CD4-positive, alpha-beta T cell treated with Interleukin-2 at 100 ng/mL for 4 hours (primary cell): ENCODE results near the gene CFHR4.
"Not testable (repeated sequence)": the region's sequence is repeated elsewhere in the genome, so short reads cannot be mapped to it uniquely, and the experiment has no call there.

Source experiments
- DNase-seq: peaks from one replicate; pipeline ENCODE4 v3.0.0-alpha.2; 2020; ENCODE audit warnings: low spot score

Gene CFHR4

DNA sequence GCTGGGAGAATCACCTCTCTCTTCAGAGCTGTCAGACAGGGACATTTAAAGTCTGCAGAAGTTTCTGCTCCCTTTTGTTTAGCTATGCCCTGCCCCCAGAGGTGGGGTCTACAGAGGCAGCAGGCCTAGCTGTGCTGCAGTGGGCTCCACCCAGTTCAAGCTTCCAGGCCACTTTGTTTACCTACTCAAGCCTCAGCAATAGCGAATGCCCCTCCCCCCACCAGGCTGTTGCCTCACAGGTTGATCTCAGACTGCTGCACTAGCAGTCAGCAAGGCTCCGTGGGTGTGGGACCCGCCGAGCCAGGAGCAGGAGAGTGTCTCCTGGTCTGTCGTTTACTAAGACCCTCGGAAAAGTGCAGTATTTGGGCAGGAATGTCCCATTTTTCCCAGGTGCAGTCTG is 53.6 kb downstream of the CFHR4 start:
- DNase-seq: not testable (repeated sequence)

DNA sequence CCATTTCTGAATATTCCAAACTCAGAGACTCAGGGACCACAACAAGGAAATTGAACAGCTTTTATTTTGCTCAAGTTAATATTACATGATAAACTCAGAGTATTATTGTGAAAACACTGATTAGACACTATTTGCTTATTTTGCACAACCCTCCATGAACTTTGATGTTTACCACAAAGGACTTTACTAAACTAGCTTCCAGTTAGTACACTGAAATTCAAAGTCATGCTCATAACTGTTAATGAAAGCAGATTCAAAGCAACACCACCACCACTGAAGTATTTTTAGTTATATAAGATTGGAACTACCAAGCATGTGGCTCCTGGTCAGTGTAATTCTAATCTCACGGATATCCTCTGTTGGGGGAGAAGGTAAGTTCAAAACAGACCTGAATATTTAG is 55.7 kb downstream of the CFHR4 start, which contains the start of gene CFHR2:
TSS of gene CFHR2 (plus strand) at position 171 of the 400 bp plus-strand sequence. CDS start at position 314, 143 bp downstream.
- DNase-seq: not testable (repeated sequence)

DNA sequence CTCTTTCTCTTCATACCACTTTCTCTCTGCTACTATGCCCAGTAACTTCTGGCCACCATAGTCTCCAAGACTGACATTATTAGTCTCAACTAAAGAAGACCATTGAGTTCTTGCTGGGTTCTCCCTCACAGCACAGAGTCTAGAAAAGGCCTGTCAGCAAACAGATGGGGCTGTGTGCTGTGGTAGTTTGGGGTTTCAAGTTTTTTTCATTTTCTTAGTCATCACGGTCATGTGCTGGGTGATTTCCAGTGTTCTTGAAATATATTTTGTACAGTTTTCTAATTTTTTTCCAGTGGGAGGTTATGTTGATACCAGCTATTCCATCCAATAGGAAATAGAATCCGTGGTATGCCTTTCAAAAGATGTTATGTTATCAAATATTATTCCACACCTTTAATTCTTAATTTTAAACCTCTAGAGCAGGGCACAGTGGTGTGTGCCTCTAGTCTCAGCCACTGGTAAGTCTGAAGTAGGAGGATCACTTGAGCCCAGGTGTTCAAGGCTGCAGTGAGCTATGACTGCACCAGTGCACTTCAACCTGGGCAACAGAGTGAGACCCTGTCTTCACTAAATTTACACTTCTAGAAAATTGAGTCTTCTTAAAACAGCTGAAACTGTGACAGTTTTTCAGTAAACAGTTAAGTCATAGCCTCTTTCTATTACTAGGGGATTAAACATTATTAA is 64.0 kb downstream of the CFHR4 start:
- no peak for DNase-seq

DNA sequence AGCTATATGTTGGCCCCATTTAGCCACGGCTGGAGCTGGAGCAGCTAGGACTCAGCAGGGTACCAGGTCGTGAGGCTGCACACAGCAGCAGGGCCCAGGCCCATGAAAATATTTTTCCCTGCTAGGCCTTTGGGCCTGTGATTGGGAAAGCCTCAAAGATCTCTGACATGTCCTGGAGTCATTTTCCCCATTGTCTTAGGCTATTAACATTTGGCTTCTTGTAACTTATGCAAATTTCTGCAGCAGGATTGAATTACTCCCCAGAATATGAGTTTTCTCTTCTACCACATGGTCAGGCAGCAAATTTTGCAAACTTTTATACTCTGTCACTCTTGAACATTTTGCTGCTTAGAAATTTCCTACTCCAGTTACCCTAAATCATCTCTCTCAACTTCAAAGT is 66.9 kb downstream of the CFHR4 start:
- DNase-seq: no peak

DNA sequence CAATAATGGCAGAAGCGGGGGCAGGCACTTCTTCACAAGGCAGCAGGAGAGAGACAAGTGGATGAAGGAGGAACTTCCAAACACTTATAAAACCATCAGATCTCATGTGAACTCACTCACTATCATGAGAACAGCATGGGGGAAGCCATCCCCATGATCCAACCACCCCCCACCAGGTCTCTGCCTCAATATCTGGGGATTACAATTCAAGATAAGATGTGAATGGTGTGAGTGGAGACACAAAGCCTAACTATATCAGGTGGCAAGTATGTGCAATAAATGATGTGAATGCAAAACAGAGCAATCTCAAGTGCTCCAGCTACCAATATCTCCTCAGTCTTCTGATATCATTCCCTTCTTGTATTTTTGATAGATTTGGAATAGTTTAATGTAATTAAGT is 68.1 kb downstream of the CFHR4 start:
- no peak for DNase-seq

DNA sequence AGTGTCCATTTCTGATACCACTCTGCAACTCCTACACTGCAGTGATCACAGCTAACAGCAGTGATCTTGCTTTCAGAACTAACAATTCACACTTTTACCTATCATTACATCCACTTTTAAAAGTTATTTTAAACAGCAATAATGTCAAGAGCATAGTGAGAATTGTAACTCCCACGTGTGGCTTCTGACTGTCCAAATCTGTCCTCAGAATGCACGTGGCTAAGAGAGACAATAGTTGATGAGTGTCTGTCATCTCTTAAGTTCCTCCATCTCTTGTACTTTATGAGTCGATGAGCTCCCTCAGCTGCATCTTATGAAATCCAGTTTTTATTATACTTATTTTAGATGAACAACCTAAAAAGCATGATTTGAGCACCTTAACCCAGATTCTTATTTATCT is 73.0 kb downstream of the CFHR4 start:
- DNase-seq: no peak
